GM19099 (cell line): ENCODE data around the gene GNA15.

Experiments
- POLR2A ChIP-seq: IDR thresholded peaks from 3 replicates; pipeline ENCODE4 v1.6.1; 2011; ENCODE audit warnings: low read depth; ENCODE audit not compliant: insufficient read length; ENCODE audit errors: extremely low read depth

The GNA15 gene

DNA sequence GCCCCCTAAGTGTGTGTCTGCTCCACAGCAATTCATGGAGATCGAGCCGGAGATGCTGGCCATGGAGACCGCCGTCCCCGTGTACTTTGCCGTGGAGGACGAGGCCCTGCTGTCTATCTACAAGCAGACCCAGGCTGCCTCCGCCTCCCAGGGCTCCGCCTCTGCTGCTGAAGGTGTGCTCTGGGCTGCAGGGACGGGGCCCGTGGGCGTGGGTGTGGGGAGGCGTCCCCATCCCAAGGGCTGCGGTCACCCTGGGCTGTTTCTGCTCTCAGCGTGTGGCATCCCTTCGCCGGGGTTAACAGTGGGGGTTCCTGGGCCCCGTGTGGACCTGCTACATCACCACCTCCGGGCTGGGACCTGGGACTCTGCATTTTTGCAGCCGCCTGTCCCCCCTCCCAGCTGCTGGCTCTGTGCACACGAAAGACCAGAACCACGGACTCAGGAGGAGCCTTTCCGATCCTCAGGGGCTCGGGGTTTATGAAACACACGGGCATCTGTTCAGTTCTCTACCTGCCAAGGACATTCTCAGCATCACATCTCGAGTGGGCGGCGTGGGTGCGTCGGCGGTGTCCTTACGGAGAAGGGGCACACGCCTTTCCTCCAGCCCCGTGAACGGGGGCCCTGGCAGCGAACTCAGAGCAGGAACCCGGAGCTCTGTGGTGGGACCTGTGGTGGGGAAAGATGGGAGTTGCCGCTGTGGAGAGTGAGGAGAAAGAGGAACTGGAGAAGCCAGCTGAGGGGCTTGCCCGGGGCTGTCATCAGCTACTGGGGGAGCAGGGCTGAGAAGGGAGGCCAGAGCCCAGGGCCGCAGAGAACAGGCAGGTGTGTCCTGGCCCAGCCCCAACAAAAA, 57.6 kb downstream of the GNA15 start:
- TF ChIP-seq POLR2A, result no peak

DNA sequence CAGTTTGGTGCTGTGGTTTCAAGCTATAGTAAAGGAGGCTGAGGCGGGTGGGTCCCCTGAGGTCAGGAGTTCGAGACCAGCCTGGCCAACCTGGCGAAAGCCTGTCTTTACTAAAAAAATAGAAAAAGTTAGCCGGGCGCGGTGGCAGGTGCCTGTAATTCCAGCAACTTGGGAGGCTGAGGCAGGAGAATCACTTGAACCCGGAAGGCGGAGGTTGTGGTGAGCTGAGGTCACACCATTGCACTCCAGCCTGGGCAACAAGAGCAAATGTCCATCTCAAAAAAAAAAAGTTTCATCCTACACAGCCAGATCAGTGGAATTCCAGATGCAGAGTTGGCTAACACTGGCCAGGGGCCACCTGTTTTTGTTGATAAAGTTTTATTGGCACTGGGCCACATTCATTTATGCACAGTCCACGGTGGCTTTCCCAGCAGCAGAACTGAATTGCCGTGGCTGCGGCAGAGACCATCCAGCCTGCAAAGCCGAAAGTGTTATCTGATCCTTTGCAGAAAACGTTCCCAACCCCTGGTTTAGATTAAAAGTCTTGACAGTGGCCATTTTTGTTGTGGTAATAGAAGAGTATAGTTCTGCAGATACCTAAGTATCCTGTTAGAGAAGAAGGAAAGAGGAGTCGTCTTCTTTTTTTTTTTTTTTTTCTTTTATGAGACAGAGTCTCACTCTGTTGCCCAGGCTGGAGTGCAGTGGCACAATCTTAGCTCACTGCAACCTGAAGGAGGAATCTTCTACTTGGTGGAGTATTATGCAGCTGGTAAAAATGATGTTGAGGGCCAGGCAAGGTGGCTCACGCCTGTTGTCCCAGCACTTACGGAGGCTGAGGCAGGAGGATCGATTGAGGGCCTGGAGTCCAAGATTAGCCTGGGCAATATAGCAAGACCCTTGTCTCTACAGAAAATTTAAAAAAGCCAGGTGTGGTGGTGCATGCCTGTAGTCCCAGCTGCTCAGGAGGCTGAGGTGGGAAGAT, 58.6 kb downstream of the GNA15 start:
- TF ChIP-seq POLR2A, result no peak

DNA sequence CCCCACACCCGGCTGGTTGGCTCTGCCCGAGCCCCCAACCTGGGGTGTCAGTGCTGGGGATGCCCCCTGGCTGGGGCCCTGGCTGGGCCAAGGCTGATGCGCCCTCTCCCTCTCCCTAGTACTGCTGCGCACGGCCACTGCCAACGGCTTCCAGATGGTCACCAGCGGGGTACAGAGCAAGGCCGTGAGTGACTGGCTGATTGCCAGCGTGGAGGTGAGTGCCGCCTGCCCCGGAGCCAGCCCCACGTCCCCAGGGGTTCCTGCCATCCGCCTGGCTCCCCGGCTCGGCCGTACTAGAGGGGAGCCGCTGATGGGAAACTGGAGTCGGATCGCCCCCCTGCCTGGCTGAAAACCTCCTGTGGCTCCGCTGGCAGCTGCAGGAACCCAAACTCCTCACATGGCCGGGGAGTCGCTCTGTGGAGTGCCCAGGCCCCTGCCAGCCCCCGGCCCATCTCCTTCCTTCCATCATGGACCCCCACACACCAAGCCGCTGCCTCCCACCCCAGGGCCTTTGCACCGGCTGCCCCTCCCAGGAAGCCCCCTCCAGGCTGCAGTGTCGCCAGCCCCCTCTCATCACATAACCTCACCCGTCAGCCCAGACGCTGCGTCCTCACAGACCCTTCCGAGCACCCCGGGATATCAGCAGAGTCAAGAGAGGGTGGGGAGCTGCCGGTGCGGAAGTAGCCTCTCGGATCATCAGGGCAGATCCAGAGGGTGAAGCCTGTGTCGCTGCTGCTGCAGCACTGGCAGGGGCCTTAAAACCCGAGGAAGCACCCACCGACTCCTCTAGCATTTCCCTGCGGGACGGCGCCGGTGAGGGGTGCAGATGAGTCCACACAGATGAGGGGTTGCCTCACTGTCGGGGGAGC, 60.5 kb downstream of the GNA15 start:
- TF ChIP-seq POLR2A, result no peak

DNA sequence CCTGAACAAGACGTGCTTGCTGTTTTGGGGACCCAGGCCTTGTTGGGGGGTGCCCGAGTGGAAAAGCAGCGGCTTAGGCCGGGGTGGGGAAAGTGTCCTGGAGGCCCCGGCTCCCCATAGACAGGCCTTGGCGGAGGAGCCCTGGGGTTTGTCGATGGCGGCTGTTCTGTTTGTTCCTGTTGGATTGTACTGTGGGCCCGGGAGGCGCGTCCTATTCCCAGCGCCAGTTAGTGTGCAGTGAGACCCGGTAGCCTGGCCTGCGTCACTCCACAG, 61.0 kb downstream of the GNA15 start:
- no peak for TF ChIP-seq POLR2A

DNA sequence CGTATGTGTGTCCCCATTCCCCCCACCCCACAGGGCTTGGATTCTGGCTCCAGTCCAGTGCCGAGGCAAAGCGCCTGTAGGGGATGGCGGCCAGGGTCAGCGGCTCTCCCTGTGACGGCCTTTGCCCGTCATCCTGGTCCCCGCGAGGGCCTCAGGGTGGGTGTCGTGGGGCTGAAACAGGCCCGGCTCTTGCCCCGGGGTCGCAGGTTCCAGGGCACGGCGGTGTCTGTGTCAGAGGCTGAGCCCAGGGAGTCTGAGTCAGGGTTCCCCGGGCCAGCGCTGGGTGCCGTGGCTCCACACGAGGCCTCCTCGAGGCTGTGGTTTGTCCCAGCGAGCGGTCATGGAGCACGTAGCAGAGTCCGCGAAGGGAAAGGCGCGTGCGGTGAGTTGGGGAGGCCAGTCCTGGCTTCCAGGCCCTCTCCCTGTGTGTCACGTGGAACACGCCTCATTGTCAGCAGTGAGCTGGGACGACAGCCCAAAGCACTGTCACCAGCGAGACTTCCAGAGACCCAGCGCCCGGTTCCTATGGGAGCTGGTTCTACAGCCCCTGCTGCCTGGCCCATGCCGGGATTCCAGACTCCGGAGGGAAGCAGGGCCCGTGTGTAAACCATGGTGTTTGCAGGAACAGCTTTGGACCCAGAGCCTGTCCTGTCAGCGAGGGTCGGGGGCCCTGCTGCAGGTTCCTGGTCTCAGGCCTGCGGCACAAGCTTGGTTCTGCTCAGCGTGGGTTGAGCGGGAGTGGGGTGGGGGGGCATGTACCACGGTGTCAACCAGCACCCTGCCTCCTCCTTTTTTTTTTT, 63.3 kb downstream of the GNA15 start:
- no peak for TF ChIP-seq POLR2A

DNA sequence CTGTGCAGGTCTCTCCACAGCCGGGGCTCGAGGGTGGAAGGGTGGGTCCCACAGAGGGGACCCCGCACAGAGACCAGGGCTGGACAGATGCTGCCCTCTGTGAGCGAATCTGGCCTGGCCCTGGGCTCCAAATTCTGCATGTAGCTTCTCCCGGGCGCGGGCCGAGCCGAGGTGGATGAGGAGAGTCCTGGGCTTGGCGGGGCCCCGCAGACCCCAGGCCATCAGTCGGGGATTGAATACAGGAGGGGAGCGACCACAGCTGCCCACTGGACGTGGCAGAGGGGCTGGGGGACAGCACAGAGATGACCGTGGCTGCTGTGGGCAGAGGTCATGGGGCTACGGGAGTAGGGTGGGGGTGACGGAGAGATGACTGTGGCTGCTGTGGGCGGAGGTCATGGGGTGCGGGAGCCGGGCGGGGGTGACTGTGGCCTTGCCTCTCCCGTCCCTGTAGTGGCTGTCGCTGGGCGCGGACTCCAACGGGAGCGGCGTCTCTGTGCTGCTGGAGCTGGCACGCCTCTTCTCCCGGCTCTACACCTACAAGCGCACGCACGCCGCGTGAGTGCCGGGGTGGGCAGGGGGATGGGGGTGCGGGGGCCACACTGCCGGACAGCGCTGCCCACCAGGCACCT, 65.4 kb downstream of the GNA15 start:
- no peak for TF ChIP-seq POLR2A

DNA sequence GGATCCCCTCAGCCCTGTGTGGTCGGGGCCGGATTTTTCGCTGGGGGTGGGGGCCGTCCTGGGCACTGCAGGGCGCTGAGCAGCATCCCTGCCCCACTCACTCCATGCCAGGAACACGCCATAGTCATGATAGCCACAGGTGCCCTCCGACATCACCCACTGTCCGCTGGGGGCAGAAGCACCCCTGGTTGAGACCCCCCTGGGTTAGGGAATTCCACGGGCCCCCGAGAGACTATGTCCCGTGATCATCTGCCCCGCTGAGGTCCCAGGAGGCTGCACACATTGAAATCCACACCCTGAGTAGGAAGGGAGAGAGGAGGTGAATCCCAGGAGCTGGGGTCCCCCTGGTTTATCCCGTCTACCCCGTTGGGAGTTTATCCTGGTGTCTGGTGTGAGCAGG, 66.1 kb downstream of the GNA15 start:
- TF ChIP-seq POLR2A, result no peak

DNA sequence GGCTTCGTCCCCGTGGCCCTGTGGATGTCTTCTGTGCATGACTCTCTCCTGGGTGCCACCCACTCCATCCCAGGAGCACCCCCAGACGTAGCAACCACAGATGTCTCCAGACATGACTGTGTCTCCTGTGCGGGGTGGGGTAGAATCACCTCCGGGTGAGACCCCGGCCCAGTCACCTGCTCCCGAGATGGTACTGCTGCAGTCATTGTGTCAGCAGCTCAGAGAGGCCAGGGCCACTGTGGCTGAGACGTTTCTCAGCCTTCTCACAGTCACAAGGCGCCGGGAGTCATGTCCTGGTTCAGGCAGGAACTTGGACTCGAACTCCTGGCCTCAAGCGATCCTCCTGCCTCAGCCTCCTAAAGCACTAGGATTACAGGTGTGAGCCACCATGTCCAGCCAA, 66.5 kb downstream of the GNA15 start:
- TF ChIP-seq POLR2A, result no peak

DNA sequence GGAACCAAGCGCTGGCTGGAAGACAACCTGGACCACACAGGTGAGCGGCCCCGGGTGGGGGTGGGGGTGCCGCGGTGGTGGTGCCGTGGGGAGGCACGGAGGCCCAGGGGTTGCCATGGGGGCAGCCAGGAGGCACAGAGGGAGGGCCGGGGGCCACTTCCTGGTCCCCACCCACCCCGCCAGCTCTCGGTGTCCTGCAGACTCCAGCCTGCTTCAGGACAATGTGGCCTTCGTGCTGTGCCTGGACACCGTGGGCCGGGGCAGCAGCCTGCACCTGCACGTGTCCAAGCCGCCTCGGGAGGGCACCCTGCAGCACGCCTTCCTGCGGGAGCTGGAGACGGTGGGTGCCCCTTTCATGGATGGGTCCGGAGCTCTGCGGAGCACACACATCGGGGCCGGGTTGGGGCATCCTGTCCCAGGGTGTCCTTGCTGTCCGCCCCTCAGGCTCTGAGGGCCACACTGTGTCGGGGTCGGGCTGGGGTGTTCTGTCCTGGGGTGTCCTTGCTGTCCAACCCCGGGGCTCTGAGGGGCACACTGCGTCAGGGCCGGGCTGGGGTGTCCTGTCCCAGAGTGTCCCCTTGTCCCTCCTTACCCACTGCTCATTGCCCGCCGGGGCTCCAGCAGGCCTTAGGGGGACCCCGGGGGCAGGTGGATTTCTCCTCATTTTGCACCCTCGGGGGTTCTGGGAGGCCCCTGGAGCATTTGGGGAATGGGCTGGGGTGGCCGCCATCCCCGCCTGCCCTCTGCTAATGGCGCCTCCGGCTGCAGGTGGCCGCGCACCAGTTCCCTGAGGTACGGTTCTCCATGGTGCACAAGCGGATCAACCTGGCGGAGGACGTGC, 68.2 kb downstream of the GNA15 start:
- TF ChIP-seq POLR2A, result no peak

DNA sequence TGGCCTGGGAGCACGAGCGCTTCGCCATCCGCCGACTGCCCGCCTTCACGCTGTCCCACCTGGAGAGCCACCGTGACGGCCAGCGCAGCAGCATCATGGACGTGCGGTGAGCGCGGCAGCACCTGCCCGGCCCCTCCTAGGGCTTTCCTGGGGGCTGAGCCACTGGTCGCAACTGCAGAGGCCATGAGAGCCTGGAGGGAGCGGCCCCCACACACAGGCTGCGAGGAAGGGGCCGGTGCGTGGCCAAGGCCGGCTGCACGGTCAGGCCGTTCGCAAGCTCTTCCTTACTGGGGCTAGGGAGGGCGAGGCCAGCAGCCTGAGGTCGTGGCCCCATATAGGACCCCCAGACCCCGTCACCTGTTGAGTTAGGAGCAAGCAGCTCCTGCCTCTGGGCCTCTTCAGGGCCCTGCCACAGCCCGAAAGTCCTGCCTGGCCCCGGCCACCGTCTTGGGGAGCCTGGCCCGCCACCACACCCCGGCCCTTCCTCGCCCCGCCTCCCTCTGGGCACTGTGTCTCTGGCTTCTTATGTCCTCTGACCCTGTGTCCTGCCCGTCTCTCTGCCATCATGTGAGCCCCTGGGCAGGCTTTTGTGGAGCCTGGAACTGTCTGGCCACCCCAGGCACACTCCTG, 68.9 kb downstream of the GNA15 start:
- TF ChIP-seq POLR2A, result no peak

DNA sequence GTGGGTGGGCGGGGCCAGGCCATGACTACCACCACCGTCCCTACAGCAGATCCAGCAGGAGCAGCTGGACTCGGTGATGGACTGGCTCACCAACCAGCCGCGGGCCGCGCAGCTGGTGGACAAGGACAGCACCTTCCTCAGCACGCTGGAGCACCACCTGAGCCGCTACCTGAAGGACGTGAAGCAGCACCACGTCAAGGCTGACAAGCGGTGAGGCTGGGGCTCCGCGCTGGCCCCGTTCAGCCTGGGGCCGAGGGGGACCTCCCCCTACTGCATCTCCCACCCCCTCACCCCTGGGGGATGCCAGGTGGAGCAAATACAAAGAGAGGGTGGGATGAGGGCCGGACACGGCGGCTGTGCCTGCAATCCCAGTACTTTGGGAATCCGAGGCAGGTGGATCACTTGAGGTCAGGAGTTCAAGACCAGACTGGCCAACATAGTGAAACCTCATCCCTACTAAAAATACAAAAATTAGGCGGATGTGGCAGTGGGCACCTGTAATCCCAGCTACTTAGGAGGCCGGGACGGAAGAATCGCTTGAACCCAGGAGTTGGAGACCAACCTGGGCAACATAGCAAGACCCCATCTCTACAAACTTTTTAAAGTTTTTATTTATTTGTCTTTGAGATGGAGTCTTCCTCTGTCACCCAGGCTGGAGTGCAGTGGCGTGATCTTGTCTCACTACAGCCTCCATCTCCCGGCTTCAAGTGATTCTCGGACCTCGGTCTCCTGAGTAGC, 70.6 kb downstream of the GNA15 start:
- TF ChIP-seq POLR2A, result no peak

DNA sequence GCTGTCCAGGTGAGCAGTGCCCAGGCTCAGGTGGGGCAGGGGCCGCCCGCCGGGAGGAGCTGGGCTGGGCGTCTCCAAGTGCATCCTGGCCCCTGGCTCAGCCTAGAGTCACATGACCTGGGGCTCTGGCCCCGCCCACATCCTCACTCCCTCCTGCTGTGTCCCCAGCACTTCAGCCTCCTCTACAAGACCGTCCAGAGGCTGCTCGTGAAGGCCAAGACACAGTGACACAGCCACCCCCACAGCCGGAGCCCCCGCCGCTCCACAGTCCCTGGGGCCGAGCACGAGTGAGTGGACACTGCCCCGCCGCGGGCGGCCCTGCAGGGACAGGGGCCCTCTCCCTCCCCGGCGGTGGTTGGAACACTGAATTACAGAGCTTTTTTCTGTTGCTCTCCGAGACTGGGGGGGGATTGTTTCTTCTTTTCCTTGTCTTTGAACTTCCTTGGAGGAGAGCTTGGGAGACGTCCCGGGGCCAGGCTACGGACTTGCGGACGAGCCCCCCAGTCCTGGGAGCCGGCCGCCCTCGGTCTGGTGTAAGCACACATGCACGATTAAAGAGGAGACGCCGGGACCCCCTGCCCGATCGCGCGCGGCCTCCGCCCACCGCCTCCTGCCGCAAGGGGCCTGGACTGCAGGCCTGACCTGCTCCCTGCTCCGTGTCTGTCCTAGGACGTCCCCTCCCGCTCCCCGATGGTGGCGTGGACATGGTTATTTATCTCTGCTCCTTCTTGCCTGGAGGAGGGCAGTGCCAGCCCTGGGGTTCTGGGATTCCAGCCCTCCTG, 71.8 kb downstream of the GNA15 start:
- TF ChIP-seq POLR2A, result no peak
